AG09319 (cell line): ENCODE data around the gene MATCAP1.

Experiments
- DNase-seq: peaks from one replicate; pipeline ENCODE4 v3.0.0-alpha.2; 2010; ENCODE audit warnings: low read depth; ENCODE audit errors: extremely low read depth
- TF ChIP-seq, protein P1 (sequence below): IDR thresholded peaks from 2 replicates; pipeline ENCODE4 v1.5.1; 2011; ENCODE audit warnings: low read depth, mild to moderate bottlenecking, inconsistent platforms, low read length, moderate library complexity

Gene MATCAP1

DNA sequence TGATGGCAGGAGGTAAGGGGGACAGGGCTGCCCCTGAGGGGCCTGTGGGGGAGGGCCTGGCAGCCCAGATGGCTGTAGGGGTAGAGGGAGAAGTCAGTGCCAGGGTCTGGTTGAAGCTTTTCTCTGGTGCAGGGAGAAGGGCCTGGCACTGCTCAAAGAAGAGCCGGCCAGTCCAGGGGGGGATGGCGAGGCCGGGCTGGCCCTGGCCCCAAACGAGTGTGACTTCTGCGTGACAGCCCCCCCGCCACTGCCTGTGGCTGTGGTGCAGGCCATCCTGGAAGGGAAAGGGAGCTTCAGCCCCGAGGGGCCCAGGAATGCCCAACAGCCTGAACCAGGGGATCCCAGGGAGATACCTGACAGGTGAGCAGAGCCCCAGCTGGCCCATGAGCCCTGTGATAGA is 16.2 kb downstream of the MATCAP1 start:
- no peak for DNase-seq
- TF ChIP-seq, protein P1, sequence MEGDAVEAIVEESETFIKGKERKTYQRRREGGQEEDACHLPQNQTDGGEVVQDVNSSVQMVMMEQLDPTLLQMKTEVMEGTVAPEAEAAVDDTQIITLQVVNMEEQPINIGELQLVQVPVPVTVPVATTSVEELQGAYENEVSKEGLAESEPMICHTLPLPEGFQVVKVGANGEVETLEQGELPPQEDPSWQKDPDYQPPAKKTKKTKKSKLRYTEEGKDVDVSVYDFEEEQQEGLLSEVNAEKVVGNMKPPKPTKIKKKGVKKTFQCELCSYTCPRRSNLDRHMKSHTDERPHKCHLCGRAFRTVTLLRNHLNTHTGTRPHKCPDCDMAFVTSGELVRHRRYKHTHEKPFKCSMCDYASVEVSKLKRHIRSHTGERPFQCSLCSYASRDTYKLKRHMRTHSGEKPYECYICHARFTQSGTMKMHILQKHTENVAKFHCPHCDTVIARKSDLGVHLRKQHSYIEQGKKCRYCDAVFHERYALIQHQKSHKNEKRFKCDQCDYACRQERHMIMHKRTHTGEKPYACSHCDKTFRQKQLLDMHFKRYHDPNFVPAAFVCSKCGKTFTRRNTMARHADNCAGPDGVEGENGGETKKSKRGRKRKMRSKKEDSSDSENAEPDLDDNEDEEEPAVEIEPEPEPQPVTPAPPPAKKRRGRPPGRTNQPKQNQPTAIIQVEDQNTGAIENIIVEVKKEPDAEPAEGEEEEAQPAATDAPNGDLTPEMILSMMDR: no peak

DNA sequence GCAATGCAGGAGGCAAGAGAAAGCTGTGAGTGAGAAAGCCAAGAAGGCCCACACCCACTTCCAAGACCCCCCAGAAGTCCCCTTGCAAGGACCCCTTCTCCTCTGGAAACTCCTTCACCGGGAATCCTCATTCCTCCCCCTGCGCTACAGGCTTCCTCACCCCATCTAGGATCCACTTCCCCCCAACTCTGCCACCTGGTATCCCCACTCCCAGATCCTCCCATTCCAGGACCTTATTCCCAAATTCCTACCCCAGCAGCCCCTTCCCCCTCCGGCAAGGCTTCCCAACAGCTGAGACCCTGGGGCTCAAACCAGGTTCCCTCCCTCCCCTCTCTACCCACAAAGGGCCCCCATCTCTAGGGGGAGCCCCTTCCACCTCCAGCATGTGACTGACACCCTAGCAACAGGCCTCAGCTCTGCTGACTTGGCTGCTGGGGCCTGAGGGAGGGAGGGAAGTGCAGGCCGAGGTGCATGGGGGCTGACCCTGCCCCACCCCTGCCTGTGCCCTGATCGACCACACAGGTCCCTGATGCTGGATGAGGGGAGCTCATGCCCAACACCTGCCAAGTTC is 17.1 kb downstream of the MATCAP1 start:
- DNase-seq: no peak
- TF ChIP-seq, protein P1: no peak

DNA sequence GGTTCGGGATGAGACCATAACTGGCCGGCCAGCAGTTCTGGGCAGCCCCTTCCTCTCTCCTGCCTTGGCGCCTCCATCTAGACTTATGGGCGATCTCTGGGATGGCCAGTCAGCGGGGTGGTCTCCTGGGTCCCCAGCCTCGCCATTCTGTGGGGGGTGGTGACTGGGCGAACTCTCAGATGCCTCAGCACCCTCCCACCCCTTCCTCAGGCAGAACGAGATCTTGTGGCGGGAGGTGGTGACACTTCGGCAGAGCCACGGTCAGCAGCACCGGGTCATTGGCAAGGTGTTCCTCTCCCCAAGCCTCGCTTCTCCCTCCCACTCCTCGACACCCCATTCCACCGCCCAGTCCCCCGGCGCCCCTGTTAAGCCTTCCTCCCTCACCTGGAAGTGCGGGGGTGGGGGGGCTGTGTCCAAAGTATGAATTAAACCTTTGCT is 17.6 kb downstream of the MATCAP1 start:
- no peak for DNase-seq
- TF ChIP-seq, protein P1: no peak

DNA sequence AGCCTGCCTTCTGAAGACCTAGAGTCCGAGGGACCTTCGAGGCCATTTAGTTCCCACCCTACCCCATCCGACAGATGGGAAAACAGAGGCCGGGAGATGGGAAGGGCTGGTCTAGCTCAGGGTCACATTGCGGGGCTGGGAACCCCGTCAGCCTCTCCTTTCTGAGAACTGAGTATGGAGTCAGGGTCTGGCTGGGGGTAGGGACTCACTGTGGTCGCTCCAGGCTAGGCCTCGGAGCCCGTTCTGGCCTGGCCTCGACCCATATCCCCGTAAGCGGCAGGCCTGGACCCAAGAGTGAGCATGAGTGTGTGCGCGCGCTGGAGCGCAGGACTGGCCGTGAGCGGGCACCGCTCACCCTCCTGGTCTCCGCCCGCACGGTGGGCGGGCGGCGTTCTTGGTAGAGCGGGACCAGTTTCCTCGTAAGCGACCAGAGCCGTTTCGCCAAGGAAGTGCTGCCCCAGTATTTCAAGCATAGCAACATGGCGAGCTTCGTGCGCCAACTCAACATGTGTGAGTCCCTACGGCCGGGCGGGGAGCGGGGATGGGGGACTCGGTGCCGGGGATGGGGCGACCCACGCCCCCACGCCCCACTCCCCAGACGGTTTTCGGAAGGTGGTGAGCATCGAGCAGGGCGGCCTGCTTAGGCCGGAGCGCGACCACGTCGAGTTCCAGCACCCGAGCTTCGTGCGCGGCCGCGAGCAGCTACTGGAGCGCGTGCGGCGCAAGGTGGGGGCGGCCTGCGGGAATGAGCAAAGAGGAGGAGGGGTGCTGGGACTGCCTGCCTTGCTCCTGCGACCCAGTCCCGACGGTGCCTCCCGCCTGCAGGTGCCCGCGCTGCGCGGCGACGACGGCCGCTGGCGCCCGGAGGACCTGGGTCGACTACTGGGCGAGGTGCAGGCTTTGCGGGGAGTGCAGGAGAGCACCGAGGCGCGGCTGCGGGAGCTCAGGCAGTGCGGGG is 18.4 kb downstream of the MATCAP1 start:
- no peak for DNase-seq
- TF ChIP-seq, protein P1: no peak

DNA sequence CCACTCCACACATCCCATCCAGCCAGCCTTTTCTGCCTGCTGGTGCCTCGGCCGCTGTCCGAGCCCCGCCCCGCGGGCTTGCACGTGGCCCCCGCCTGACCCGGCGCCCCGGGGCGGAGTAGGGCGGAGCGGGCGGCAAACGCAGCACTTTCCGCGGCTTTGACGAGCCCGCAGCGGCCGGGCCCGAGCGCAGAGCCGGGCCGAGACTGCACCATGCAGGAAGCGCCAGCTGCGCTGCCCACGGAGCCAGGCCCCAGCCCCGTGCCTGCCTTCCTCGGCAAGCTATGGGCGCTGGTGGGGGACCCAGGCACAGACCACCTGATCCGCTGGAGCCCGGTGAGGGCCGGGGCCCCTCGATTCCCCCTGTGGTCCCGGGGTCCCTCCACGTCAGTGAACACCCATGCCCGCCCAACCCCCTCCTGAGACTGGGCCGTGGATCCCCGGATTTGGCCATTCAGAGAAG is 19.1 kb downstream of the MATCAP1 start, which contains the start of gene HSF4:
TSS of gene HSF4 (plus strand) at position 147 of the 463 bp plus-strand sequence. CDS start at position 214, 67 bp downstream.
- TF ChIP-seq, protein P1: no peak
- no peak for DNase-seq

DNA sequence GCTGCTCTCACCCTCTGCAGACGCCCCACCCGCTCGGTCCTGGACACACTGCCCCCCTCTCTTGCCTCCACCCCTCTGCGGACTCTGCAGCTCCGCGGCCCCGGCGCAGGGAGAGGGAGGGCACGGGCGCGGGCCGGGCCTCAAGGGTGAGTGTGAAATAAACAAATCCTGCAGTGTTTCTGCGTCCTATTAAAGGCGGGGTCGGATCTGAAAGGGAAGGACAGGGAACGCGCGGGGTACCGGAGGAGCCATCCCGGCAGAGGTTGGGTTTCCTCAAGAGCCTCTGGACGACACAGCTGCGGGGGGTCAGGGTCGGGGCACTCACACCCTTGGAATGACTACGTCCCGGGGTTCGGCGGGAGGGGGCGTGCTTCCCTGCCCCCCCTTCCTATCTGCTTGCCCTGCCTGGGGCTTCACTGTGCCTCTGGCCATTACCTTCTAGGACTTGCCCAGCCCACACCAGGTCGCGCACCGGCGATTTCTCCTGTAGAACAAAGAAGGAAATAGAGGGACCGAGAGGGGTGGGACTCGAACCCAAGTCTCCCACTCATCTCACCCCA is 19.7 kb downstream of the MATCAP1 start:
- TF ChIP-seq, protein P1: no peak
- DNase-seq: no peak
